Breast epithelium (tissue), 3 donors: Measurements from ENCODE around the gene HTR2A.

Experiments
- CTCF ChIP-seq, 3 donors: fragments of 450-650 bp; IDR thresholded peaks; one replicate each; pipeline ENCODE4 v1.5.1; 2016 to 2017; ENCODE audit warnings: antibody characterized with exemption in 3 of 3, mild to moderate bottlenecking in 3 of 3, moderate library complexity in 3 of 3
- POLR2A ChIP-seq: fragments of 450-650 bp; IDR thresholded peaks from one replicate; pipeline ENCODE4 v1.6.1; 2016; ENCODE audit warnings: antibody characterized with exemption, mild to moderate bottlenecking, moderate library complexity
- POLR2AphosphoS5 ChIP-seq, 3 donors: sonication (generic); formaldehyde crosslinking; IDR thresholded peaks; one replicate each; pipeline ENCODE4 v1.6.1; 2017; ENCODE audit warnings: antibody characterized with exemption in 3 of 3

- TF ChIP-seq CTCF (IDR thresholded peaks at IDR 0.05) (no peak), POLR2AphosphoS5 (IDR thresholded peaks at IDR 0.05) (no peak), POLR2A (no peak)
Measured at GRCh38 chr13:46899801-46900200, 2.9 kb upstream of the HTR2A start.
